ENCODE measurements around the gene SPRYD3.
"Not testable (repeated sequence)": the region's sequence is repeated elsewhere in the genome, so short reads cannot be mapped to it uniquely, and the experiment has no call there.

DNA sequence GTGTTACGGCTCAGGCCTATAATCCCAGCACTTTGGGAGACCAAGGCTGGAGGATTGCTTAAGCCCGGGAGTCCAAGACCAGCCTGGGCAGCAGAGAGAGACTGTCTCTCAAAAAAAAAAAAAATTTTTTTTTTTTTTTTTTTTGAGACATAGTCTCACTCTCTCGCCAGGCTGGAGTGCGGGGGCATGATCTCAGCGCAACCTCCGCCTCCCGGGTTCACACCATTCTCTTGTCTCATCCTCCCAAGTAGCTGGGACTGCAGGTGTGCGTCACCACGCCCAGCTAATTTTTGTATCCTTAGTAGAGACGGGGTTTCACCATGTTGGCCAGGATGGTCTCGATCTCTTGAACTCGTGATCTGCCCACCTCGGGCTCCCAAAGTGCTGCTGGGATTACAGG, 52.2 kb downstream of the SPRYD3 start:
- TF ChIP-seq CTCF, POLR2A (IDR thresholded peaks at IDR 0.05): not testable (repeated sequence)
